ENCODE results near the gene VAV2. TPM values are rescaled to one million over a fixed set of nuclear protein-coding genes. Genes with fewer than 3 reads are reported as not detected.
A peak's percentile ranks its signal among the peaks of the same experiment; 100 is the strongest.

The VAV2 gene
- total and polyA plus RNA-seq, 5 experiments from 2014 or later: 0.20 to 4.3 (median 0.36) TPM

DNA sequence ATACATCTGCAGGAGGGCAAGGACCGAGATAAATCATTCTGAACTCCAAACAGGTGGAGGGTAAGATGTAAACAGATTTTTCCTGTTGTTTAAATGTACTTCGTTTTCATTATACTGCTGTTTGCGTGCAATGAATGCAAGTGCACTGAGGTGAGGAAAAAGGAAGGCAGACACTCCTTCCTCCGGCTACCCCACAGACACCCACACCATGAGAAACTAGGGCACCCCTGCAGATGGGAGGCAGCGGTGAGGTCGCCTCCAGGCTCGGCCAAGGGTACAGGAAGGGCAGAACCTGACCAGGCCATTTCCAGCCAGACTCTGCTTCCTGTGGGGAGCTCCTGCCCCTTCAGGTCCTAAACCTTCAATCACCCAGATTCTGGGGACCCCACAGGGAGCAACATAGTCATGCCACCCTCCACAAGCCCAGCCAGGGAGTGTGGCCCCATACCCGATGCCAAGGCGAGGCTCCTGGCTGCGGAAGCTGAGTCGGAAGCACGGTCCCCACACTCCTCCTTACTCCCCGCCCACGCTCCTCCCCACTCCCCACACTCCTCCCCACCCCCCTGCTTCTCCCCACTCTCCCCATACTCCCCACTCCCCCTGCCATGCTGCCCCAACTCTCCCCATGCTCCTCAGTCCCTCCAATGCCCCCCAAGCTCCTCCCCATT, 37.1 kb downstream of the VAV2 start:
- peak overlapping the region; percentile 40 to 81 (median 76) for H3K4me3 Mint-ChIP-seq
- no peaks in the 10 kb centered on the region for H3K36me3 Mint-ChIP-seq
- ATAC-seq (peak; percentile 46 to 66), DNase-seq (no peak)
- no peaks in the 10 kb centered on the region for H3K9me3 Mint-ChIP-seq
- peak overlapping the region; percentile 3 to 91 (median 68) for H3K27ac Mint-ChIP-seq
- peaks cover 12 to 47% (median 27%) of the 10 kb centered on the region in 4 donors for H3K4me1 Mint-ChIP-seq
- POLR2A ChIA-PET: interaction anchor here (0.6 to 1.6 kb wide), 3 partner anchors 11 to 504 kb away, joined by 3 to 6 read pairs (median 3); no protein-coding TSS in a partner anchor
- no peaks in the 10 kb centered on the region for H3K27me3 Mint-ChIP-seq

DNA sequence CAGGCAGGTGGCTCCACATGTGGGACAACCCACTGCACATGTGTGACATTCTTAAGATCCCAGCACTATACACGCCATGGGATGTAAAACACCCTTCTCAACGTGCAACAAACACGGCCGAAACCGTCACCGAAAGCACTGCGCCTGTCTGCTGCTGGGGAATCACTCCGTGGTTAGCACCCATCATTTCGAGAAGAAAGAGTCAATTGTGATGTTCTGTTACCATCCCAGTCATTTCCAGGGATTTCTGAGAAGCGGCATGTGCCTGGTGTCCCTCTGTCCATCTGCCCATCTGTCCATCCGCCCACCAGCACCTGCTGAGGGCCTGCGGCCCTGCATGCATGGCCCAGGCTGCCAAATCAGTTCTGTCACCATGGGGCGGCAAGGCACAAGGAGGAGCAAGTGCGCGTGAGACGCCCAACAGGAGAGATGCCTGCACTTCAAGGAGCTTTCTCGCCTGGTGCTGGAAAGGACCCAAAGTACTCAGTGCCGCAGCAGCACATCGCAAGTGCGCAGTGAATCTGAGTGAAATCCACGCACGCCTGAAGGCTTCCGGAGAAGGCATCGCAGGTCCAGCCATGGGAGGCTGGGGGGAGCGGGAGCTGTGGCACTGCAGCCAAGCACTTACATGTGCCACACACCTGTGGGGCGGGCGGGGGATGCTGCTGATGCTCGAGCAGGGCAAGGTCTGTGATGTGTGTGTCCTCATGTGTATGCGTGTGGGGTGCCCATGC, 38.0 kb downstream of the VAV2 start:
- POLR2A ChIA-PET: interaction anchor here (1.6 kb wide), 1 partner anchor 40 kb away, joined by 6 read pairs; no protein-coding TSS in a partner anchor
- Mint-ChIP-seq H3K27me3 (no peaks in the 10 kb centered on the region), H3K36me3 (no peaks in the 10 kb centered on the region), H3K4me3 (peak overlapping the region in 7 of 10 donors; percentile 31 to 81 (median 73)), H3K27ac (peak overlapping the region in 8 of 10 donors; percentile 3 to 91 (median 64)), H3K4me1 (peaks cover 12 to 42% (median 27%) of the 10 kb centered on the region in 4 donors), H3K9me3 (no peaks in the 10 kb centered on the region)
- no peak for DNase-seq
- no peak for ATAC-seq

DNA sequence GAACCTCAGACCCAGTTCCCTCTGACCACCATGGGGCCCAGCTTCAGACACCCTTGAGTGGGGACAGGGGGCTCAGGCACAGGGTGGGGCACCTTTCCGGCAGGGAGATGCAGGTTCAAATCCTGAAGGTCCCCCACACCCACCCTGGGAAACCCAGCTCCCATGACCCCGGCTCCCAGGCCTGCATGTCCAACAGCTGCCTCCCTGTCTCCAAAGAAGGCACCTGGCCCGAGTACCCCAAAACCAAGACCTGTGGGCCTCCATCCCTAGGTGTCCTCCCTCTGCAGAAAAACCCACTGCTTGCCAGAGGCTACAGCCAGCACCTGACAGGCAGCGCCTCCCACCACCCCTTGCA, 38.5 kb downstream of the VAV2 start:
- Mint-ChIP-seq H3K4me3 (peak overlapping the region in 1 of 10 donors; percentile 31), H3K36me3 (no peaks in the 10 kb centered on the region), H3K27ac (peak overlapping the region in 1 of 10 donors; percentile 43), H3K9me3 (no peaks in the 10 kb centered on the region), H3K27me3 (no peaks in the 10 kb centered on the region), H3K4me1 (peaks cover 12 to 38% (median 25%) of the 10 kb centered on the region in 4 donors)
- DNase-seq (no peak), ATAC-seq (no peak)
- POLR2A ChIA-PET: no interaction called here

DNA sequence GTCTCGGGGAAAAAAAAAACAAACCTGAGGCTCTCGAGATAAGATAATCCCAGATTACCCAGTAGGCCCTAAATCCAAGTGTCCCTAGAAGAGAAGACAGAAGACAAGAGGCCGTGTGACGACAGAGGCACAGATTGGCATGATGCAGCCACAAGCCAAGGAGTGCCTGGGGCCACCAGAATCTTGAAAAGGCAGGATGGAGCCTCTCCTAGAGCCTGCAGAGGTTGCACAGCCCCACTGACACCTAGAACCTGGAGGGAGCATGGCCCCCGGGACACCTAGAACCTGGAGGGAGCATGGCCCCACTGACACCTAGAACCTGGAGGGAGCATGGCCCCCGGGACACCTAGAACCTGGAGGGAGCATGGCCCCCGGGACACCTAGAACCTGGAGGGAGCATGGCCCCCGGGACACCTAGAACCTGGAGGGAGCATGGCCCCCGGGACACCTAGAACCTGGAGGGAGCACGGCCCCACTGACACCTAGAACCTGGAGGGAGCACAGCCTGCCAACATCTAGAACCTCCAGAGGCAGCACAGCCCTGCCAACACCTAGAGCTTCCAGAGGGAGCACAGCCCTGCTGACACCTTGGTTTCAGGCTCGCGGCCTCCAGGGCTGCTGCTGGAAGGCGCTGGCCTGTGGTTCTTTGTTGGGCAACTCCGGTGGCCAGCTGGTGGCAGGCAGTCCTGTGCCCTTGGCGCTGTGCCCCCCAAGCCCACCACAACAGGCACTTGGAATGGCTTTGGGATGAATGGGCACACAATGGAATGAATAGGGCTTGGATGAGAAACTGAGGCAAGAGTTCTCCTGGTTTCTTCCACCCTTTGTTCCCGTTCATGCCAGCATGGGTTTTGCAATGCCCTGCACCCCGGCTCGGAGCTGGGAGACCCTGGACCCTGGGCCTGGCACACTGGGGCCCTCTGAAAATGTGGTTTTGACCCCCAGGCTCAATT, 39.2 kb downstream of the VAV2 start:
- Mint-ChIP-seq H3K9me3 (no peaks in the 10 kb centered on the region), H3K36me3 (no peaks in the 10 kb centered on the region), H3K4me1 (peaks cover 14 to 33% (median 24%) of the 10 kb centered on the region in 4 donors), H3K4me3 (no peak overlapping the region), H3K27me3 (no peaks in the 10 kb centered on the region), H3K27ac (no peak overlapping the region)
- ATAC-seq: no peak
- no peak for DNase-seq
- POLR2A ChIA-PET: no interaction called here

DNA sequence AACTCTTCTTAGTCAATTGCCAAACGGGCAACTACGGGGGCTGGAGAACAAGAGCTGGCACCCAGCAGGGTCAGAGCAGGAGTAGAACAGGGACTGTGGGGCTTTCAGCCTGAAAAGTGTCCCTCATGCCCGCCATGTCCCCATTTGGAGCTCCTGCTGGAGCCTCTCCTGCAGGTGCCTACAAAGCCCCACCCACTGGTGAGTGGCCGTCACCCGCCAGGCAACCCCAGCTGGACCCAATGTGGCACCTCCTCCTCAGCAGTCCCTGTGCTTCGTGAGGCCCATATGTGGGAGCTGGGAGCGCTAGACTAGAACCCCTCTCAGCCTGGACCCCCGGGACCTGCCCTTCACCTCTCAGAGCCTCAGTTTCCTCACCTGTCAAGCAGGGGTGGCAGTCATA, 40.9 kb downstream of the VAV2 start:
- ATAC-seq: no peak
- POLR2A ChIA-PET: no interaction called here
- Mint-ChIP-seq H3K36me3 (no peaks in the 10 kb centered on the region), H3K27ac (no peak overlapping the region), H3K4me1 (peaks cover 12 to 30% (median 19%) of the 10 kb centered on the region in 4 donors), H3K4me3 (no peak overlapping the region), H3K27me3 (no peaks in the 10 kb centered on the region), H3K9me3 (no peaks in the 10 kb centered on the region)
- no peak for DNase-seq

DNA sequence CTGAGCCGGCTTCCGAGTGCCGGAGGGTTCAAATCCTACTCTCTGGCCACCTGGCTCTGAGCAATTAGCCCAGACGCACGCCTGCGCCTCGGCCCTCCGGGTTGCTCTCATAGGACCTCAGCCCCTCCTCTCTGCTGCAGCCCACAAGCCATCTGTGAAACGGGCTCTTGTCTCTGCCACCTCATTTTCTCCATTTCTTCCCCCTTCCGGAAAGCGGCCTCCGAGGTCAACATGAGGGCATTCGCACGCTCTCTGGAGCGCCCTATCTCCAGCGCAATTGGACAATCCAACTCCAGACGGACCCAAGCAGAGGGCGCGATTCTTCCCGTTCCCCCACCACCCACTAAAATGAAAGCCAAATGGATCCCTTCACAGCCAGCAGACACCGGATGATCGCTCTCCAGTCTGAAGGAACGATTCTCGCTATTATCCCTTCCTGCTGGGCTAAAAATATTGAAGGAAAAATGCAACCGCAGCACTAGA, 41.5 kb downstream of the VAV2 start:
- no peak overlapping the region for H3K4me3 Mint-ChIP-seq
- H3K27ac Mint-ChIP-seq: no peak overlapping the region
- peaks cover 10 to 28% (median 14%) of the 10 kb centered on the region in 4 donors for H3K4me1 Mint-ChIP-seq
- POLR2A ChIA-PET: no interaction called here
- no peaks in the 10 kb centered on the region for H3K9me3 Mint-ChIP-seq
- no peaks in the 10 kb centered on the region for H3K36me3 Mint-ChIP-seq
- no peaks in the 10 kb centered on the region for H3K27me3 Mint-ChIP-seq
- no peak for DNase-seq
- ATAC-seq: no peak

DNA sequence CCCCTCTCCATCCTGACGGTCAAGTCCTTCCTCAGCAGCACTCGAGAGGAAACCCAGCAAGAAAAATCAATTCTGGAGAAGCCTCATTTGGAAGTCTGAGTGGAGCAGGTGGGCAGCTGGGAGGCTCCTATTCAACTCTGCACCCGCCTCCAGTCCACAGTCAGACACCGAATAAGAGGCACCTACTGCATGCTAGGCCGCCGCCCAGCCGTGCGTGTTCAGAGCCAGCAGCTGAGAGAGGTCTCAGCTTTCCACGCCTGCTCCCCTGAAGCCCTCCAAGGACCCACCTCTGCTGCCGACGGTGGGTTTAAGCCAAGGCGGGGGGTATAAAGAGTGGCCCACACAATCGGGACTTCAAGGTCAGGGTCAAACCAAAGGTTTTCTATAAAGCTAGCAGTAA, 41.9 kb downstream of the VAV2 start:
- no peaks in the 10 kb centered on the region for H3K27me3 Mint-ChIP-seq
- POLR2A ChIA-PET: no interaction called here
- H3K4me1 Mint-ChIP-seq: peaks cover 10 to 32% (median 13%) of the 10 kb centered on the region in 4 donors
- no peaks in the 10 kb centered on the region for H3K9me3 Mint-ChIP-seq
- H3K4me3 Mint-ChIP-seq: no peak overlapping the region
- H3K36me3 Mint-ChIP-seq: no peaks in the 10 kb centered on the region
- H3K27ac Mint-ChIP-seq: no peak overlapping the region
- DNase-seq (no peak), ATAC-seq (no peak)

DNA sequence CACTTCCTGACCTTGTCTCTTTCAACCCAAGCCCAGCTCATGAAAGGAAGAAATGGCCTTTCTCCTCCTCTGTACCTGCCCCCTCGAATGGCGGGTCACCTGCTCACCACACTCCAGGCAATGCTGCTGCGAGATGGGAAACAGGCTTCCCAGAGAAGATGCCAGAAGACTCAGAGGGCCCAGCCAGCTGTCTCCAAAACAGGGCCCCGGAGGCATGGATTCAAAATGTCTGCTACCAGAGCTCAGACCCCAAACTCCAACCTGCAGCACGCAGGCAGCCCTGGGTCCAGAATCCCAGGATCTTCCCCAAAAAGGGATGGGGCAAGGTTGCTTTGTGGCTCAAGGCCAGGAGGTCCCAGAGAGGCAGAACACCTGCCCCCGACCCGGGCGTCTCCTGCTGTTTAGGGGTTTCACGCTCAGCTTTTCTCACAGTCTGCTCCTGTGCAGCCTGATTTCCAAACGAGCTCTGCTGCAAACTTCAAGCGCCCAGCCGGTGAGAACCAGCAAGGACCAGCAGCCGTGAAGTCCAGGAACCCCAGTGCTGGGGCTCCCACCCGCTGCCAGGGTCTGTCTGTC, 42.5 kb downstream of the VAV2 start:
- Mint-ChIP-seq H3K9me3 (no peaks in the 10 kb centered on the region), H3K36me3 (no peaks in the 10 kb centered on the region), H3K4me3 (no peak overlapping the region), H3K4me1 (peaks cover 7 to 32% (median 7%) of the 10 kb centered on the region in 4 donors), H3K27me3 (no peaks in the 10 kb centered on the region), H3K27ac (no peak overlapping the region)
- ATAC-seq (no peak), DNase-seq (no peak)
- POLR2A ChIA-PET: interaction anchor here (0.5 kb wide), 1 partner anchor 8 kb away, joined by 3 read pairs; no protein-coding TSS in a partner anchor

DNA sequence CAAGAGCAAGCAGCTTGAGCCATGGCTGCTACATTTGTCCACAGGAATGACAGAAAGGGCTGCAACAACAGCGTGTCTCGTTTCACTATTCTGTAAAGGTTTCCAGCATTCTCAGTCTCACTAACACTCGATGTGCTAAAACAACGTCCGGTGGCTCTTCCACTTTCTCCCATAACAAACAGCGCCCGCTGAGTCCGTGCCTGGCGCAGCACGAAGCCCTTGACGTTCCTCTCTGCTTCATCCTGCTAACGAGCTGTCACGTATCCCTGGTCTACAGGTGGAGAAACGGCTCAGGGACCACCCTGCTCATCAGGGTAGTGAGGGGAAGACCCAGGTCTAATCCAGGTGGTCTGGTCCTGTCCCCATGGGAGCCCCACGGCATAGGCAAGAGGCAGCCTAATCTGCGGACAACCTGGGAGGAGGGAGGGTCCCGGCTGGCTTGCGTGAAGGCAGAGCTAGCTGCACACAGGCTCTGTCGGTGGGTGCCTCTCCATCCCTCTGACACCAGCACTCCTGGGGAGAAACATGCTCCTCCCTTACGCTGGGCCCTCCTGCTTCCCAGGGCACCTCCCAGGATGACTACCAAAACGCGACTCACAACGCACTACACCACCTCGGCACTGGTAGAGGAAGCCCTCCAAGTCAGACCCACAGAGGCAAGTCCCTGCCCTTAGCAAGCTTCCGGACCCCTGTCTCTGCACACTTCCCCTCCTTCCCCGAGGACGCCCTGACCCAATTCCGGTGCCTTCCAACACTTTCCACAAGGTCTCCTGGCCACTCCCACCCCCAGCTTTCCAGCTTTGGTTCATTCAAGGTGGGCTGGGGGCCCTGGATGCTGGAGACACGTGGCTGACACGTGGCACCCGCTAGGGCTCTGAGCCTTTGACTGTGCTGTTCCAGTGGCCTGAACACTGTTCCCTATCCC, 43.3 kb downstream of the VAV2 start:
- H3K27me3 Mint-ChIP-seq: no peaks in the 10 kb centered on the region
- no peak for DNase-seq
- peak overlapping the region in 1 of 10 donors; percentile 14 for H3K4me3 Mint-ChIP-seq
- no peaks in the 10 kb centered on the region for H3K36me3 Mint-ChIP-seq
- ATAC-seq: no peak
- POLR2A ChIA-PET: interaction anchor here (0.5 kb wide), 1 partner anchor 7 kb away, joined by 3 read pairs; no protein-coding TSS in a partner anchor
- H3K9me3 Mint-ChIP-seq: no peaks in the 10 kb centered on the region
- no peak overlapping the region for H3K27ac Mint-ChIP-seq
- peaks cover 0 to 24% (median 1%) of the 10 kb centered on the region in 4 donors for H3K4me1 Mint-ChIP-seq

DNA sequence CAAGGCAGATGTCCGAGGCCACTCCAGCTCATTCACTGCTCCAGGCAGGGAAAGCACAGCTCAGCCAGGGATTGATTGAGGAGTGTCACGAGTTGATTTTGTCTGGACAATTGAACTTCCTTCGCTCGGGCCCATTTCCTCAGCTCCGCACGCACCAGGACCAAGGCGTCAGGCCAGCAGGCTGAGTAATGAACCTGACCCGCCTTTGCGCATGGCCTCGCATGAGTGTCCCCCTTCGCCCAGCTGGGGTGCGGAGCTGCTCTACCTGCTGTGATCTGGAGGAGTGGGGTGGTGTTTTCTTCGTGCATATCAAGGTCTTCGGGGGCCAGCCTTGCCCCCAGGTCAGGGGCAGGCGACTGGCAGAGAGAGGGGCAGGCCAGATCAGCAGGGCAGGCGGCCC, 44.0 kb downstream of the VAV2 start:
- H3K36me3 Mint-ChIP-seq: no peaks in the 10 kb centered on the region
- H3K27ac Mint-ChIP-seq: no peak overlapping the region
- no peaks in the 10 kb centered on the region for H3K27me3 Mint-ChIP-seq
- ATAC-seq: no peak
- no peak for DNase-seq
- POLR2A ChIA-PET: no interaction called here
- H3K4me1 Mint-ChIP-seq: peaks cover 0 to 24% (median 1%) of the 10 kb centered on the region in 4 donors
- no peaks in the 10 kb centered on the region for H3K9me3 Mint-ChIP-seq
- H3K4me3 Mint-ChIP-seq: no peak overlapping the region

DNA sequence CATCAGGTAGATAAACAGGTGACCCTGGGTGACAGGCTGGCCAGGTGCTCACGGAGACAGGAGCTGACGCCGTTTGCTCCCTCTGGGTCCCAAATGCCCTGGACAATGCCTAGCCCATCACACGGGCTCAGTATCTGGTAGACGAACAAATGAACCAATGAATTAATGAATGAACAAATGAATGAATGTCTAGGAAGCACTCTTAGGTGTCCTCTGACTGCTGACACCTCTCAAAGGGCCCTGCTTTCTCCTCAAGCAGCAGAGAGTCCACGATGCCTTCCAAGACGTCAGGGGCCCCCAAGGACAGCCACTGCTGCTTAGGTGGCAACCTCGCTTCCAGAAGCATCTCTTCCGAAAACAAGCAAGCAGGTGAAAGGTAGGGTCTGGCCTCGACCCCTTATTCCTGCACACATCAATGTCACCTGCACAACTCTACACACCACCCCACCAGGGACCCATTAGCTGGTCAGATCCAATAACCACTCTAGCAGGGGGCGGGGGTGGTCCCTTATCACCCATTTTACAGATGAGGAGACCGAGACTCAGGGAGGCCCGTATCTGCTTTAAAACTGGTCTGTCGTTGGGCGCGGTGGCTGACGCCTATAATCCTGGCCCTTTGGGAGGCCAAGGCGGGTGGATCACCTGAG, 45.2 kb downstream of the VAV2 start:
- no peak for ATAC-seq

More for the DNA sequence above, 45.2 kb downstream of the VAV2 start:
- POLR2A ChIA-PET: no interaction called here
- Mint-ChIP-seq H3K27me3 (no peaks in the 10 kb centered on the region), H3K9me3 (no peaks in the 10 kb centered on the region), H3K27ac (no peak overlapping the region), H3K4me3 (no peak overlapping the region), H3K36me3 (no peaks in the 10 kb centered on the region), H3K4me1 (peaks cover 0 to 24% (median 1%) of the 10 kb centered on the region in 4 donors)
- DNase-seq: peak in 1 of 10 donors; percentile 3

All from naive thymus-derived CD8-positive, alpha-beta T cell (primary cell).